IPS DF 19.7 (cell line): ENCODE data around the gene CCDC7.
A peak's percentile ranks its signal among the peaks of the same experiment; 100 is the strongest.
"Not testable (repeated sequence)": the region's sequence is repeated elsewhere in the genome, so short reads cannot be mapped to it uniquely, and the experiment has no call there.

Experiments
- DNase-seq: peaks from one replicate; pipeline ENCODE4 v3.0.0-alpha.2; 2013; ENCODE audit warnings: low read depth, low spot score

Gene CCDC7

DNA sequence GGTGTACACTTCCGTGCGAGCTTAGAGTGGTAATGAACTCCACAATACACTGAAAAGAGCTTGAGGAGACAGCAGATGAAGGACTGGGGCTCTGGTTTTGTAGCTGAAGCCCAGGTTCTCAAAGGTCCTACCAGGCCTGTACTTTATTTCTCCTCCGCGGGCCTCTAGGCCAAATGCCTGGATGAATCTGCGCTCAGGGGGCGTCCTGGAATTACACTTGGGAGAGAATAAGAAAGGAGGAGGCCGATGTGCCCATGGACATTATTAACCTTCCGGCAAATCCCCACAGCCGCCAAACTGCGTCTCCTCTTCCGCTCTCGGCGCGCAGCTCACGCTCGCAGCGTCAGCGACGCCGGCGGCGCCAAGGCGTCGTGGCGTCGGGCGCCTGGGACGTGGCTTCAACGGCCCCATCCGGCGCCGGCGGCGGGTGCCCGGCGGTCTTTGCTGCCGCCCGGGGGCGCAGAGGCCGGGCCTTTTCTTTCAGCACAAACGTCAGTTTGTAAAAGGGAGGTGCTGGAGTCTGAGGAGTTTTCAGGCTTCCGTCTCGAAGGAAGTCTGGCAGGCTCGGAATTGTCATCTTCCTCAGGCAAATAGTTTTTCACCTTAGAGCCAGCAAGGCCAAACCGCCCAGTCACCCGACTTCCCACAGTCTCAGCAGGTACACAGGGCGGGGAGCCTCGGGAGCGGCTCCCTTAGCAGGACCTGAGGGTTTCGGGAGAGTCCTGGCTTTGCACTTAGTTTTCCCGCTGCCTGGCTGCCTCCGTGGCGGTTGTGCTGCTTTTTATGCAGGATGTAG is at the start of gene CCDC7:
CCDC7 (plus strand) TSS at position 401 of the 796 bp plus-strand sequence. CDS start 5,503 bp downstream, outside the sequence.
- peak; percentile 30 for DNase-seq

DNA sequence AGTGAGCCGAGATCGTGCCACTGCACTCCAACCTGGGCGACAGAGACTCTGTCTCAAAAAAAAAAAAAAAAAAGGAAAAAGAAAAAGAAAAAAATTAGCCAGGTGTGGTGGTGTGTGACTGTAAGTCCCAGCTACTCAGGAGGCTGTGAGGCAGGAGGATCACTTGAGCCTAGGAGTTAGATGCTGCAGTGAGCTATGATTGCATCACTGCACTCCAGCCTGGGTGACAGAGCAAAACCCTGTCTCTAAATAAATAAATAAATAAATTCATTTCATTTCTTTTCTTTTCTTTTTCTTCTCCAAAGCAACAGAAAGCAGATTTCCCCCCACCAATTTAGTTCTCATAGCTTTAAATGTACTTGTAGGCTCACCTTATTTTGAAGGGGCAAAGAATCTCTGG is 48.8 kb upstream of the CCDC7 start:
- not testable (repeated sequence) for DNase-seq

DNA sequence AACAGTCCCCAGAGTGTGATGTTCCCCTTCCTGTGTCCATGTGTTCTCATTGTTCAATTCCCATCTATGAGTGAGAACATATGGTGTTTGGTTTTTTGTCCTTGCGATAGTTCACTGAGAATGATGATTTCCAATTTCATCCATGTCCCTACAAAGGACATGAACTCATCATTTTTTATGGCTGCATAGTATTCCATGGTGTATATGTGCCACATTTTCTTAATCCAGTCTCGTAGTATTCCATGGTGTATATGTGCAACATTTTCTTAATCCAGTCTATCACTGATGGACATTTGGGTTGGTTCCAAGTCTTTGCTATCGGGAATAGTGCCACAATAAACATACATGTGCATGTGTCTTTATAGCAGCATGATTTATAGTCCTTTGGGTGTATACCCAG is 46.2 kb upstream of the CCDC7 start:
- DNase-seq: not testable (repeated sequence)

DNA sequence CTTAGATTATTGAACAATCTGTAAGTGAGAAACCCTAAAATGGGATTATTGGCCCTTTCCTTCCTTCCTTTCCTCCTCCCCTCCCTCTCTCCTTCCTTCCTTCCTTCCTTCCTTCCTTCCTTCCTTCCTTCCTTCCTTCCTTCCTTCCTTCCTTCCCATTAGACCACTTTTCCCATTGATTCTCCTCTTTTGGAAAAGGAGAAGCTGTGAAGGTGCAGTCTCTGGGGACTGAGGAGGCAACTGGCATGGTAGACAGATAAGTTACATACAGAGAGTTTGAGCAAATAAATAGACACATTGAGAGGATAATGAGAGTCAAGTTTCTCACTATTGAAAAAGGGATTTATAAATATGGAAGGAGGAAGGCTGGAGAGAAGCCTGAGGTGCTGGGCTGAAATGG is 45.0 kb upstream of the CCDC7 start:
- DNase-seq: no peak

DNA sequence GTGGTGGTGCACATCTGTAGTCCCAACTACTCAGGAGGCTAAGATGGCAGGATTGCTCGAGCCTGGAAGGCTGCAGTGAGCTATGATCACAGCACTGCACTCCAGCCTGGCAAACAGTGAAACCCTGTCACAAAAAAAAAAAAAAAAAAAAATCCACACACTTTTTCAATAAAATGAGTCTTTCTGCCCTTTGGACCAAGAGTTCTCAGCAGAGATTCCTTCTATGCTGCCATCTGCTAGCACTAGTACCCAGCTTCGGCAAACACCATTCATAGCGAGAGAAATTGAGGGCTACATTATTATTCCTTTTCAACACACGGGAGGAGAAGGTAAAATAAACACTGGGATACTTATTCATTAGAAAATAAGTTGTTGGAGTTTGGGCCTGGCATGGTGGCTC is 43.4 kb upstream of the CCDC7 start:
- DNase-seq: no peak

DNA sequence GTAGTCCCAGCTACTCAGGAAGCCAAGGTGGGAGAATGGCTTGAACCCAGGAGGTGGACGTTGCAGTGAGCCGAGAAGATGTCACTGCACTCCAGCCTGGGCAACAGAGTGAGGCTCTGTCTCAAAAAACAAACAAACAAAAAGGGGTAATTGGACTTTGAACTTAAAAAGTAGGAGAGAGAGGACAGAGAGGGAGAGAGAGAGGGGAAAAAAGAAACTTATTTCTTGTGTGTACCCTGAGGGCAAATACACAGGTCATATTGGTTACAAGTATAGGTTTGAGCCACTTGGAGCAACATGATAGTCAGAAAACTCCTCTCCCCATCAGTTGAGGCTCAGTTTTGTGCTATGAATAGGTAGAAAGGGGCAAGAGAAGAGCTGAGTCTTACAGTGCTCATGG is 42.8 kb upstream of the CCDC7 start:
- no peak for DNase-seq

DNA sequence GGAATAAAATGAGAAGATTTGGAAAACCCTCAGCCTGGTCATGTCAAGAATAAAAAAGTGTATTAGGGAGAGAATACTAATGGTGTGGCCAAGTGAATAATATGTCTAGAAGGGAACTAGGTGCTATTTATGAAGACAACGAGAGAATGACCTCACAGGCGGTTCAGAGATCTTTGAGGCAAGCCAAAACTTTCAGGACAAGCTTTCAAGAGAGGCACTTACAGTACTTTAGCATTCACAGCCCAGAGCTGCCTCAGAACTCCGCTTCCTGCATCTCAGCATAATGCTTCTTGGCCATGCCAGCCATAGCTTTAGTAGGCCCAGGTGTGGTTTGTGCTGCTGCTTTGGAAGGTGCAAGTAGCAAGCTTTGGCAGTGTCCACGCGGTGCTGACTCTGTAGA is 37.2 kb upstream of the CCDC7 start:
- DNase-seq: no peak

DNA sequence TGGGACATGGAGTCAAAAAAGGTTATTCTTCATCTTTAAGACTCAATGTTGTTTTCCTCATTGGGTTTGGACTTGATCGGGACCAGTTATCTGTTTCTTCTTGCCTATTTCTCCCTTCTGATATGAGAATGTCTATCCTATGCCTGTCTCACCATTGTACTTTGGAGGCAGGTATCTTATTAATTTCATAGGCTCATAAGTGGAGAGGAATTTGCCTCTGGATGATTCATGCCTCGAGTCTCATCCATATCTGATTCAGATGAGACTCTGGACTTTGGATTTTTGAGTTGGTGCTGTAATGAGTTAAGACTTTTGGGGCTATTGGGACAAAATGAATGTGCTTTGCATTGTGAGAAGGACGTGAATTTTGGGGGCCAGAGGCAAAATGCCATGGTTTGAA is 36.2 kb upstream of the CCDC7 start:
- no peak for DNase-seq

DNA sequence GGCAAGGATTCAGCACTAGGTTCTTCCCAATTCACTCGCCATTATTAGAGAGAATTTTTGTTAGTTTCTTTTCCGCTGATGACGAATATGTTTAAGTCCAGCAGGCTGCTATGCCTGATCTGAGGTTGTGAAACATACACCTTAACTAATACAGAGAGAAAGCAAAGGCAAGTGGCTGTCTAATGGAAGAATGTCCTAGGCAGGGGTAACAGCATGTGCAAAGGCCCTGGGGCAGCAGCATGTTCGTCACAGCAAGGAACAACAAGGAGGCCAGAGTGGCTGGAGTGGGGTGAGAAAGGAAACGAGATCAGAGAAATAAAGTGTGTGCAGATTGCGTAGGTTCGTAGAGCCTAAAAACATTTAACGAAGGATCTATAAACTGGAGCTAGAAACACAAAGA is 35.4 kb upstream of the CCDC7 start:
- no peak for DNase-seq

DNA sequence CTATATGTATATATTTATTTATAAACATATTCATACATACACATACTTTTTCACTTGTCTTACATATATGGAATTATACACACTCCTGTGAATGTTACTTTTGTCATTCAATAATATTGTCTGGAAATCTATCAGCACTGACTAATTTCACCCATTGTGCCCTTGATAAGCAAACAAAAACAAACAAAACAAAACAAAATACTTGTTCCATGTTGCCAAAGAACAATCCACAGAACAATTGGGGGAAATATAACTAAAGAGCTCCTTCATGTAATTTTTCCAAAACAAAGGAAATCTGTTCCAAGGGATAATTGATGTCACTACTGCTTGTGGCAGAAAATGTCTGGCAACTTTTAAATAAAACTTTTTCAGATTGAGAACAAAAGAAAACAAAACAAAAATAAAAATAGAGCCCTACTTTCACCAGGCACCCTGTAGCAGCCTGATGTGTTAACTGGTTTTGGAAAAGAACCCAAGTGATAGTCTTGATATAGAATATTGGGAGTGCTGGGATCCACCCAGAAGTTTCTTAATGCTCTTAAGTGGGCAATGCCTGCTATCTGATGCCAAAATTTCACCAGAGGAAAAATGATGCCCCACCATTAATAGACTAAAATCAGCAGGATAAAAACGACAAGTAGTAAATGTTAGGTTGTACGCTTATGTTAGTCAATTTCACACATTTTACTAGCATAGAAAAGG is 34.0 kb upstream of the CCDC7 start:
- no peak for DNase-seq

DNA sequence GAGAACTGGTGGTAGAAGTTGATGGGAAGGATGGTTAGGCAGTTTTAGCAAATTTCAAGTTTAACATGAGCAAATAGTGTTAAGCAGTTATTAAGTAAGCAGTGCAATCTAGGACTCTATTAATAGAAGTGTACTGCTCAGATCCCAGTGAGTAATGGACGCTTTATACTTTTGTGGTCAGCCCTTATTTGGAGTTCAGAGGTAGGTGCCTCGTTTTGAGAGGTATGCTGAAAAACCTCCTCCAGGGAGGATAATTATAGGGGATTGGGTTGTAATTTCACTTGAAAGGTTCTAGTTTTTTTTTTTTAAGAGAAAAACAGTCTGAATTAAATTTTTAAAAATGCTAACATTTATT is 33.5 kb upstream of the CCDC7 start:
- no peak for DNase-seq

DNA sequence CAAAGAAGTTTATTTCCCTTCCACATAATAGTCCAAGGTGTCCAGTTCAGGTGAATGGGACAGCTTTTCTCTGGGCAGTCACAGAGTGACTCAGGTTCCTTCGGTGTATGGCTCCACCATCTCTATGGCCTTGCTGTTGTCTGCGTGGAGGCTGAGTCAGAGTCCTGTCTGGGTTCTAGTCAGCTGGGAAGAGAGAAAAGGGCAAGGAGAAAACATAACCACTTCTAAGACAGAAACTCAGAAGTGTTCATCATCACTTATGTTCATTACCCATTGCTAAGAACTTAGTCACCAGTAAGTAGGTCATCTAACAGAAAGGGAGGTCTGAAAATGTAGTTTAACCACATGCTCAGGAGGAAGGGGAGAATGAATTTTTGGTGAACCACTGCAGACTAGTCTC is 32.4 kb upstream of the CCDC7 start:
- no peak for DNase-seq

DNA sequence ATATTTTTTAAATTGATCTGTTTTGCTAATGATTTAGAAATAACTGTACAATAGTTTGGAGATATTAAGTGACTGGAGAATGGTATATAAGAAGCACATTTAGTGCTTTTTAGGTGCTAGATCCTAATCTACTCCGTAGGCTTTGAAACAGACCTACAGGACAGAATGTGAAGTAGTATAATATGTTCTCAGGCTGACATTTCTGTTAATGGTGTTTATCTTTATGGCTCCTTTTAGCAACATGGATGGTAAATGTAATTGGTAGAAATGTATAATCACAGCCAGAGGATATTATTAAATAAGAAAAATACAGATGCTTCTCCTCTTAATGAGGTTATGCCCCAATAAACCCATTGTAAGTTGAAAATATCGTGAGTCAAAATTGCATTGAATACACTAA is 30.6 kb upstream of the CCDC7 start:
- no peak for DNase-seq

DNA sequence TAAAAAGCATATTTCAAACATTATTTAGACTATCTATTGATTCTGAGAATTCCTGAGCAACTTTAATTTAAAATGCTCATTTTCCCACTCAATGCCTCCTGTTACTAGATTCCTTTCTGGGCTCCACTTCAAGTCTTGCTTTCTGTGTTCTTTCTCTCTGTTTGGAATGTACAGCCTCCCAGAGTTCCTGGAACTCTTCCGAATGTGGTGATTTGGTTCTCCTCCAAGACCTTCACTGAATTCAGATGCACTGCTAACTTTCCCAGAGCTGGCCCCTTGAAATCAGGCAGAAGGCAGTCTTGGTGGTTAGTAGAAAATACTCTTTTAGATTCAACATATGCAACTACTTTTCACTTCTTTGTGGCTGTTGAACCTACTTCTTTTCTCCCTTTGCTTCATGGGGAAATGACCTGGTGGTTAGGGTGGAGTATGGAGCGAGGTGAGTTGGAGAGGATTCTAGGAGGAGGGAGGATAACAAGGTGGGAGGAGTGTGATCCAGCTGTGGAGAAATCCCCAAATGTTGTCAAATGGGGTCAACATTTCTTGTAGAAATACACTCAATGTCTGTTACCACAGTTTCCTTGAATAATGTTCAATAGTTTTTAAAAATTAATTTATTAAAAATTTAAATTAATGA is 27.9 kb upstream of the CCDC7 start:
- DNase-seq: no peak

DNA sequence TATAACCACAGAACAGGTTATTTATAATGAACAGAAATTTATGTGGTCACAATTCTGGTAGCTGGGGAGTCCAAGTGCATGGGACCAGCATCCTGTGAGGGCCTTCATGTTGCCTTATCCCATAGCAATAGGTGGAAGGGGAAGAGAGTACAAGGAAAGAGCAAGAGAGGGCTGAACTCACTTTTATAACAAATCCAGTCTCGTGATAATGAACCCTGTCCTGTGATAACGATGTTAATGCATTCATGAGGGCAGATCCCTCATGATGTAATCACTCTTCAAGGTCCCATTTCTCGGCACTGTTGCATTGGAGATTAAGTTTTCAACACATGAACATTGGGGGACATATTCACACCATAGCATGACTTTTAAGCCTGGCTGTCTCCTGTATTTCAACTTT is 27.4 kb upstream of the CCDC7 start:
- DNase-seq: no peak

DNA sequence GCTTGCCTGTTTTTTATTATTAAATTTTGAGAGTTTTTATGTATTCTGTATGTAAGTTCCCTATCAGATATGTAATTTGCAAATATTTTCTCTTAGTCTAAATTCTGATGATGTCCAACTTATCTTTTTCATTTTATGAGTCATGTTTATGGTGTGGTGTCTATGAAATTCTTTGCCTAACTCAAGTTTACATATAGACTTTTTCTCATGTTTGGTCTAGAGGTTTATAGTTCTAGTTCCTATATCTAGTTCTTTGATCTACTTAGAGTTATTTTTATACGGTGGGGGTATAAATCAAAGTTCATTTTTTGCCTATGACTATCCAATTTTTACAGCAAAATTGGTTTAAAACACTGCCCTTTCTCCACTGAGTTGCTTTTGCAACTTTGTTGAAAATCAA is 26.3 kb upstream of the CCDC7 start:
- no peak for DNase-seq

DNA sequence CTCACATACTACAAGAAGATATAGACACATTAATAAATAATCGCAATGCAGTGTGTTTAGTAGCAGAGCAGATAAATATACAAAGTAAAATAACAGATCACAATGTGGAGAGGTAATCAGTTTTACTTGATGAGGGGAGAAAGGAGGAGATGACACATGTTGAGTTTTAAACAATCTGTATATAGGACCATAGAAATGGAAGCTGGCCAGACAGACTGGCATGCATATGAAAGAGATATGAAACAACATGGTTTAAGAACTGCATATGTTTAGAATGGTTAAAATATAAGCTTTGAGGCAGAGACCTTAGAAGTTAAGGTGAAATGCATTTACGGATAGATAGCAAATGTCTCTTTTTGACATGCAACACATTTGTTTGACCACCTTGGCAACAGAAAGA is 19.8 kb upstream of the CCDC7 start:
- no peak for DNase-seq

DNA sequence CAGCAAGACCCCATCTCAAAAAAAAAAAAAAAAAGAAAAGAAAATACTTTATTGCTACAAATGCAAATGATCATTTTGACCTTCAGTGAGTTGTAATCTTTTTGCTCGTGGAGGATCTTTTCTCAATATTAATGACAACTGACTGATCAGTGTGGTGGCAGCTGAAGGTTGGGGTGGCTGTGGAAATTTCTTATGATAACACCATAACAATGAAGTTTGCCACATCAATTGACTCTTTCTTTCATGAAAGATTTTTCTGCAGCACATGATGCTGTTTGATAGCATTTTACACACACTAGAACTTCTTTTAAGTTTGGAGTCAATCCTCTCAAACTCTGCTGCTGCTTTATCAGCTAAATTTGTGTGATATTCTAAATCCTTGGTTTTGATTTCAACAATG is 12.4 kb upstream of the CCDC7 start:
- DNase-seq: no peak

DNA sequence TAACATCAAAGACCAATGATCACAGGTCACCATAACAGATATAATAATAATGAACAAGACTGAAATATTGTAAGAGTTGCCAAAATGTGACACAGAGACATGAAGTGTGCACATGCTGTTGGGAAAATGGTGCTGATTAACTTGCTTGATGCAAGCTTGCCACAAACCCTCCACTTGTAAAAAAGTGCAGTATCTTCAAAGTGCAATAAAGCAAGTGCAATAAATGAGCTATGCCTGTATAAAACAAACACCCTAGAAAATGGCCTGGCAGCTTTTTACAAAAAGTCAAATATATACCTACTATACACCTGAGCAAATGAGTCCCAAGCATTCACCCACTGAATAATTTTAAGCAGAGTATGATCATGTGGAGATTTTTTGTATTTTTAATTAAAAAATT is 9.7 kb upstream of the CCDC7 start:
- no peak for DNase-seq

DNA sequence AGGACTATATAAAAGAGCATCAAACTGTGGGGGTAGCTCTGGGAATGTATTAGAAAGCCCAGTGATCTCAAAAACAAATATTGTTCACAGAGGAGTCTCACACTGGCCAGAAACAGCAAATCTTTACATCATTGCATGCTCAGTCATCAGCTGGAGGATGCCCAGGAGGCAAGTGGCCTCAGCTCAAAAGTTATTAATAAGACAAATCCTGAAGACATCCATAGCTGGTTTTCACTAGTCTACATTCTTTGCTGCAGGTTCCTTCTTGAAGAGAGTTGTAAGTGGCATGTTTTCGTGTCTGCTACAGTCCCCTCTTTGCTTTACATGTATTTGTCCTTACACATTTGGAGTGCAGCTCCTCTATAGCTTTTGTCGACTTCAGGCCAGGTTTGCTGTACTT is 8.6 kb upstream of the CCDC7 start:
- DNase-seq: no peak

DNA sequence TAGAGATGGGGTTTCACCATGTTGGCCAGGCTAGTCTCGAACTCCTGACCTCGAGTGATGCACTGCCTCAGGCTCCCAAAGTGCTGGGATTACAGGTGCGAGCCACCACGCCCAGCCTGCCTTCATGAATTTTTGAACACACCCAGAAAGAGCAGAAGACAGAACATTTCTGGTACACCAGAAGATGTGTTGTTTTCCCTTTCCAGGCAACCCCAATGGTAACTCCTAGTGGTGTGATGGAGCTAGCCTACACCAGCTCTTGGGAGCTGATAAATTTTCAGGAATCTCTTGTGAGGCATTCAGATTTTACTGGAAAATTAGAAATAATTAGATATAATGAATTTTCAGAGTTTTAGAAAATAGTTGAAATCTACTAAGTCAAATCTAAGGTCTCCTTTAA is 904 bp upstream of the CCDC7 start:
- DNase-seq: no peak

DNA sequence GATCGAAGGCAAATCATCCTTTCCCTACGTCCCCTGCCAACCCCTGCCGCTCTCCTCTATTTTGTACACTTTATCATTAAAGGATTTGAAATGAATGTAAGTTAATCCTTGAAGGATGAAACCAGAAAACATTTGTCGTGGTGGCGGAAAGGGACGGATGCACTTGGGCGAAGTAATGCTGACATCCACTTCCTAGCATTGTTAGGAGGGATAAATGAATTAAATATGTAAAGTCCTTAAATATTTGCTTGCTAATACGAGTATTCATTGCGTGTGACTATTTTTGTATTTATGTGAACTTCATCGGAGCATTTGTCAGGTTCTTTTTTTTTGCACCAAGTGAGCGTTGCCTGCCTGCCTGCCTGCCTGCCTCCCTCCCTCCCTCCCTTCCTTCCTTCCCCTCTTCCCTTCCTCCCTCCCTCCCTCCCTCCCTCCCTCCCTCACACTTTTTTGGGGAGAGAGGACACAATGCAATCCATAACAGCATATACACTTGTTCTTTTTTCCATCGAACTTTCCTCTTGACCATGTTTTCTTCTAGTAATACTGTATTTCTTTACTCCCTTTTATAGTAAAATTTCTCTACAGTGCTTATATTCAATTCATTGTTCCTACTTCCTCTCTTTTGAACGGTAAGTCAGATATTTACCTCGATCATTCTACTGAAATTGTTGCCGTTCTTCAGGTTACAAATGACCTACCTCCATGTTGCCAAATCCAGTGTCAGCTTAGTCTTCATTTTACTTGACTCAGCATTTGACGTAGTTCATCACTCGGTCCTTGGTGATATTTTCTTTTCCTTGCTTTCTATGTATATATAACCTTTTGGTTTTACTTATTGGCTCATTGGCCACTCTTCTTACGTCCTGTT is 831 bp downstream of the CCDC7 start:
- no peak for DNase-seq
